ENCODE results near the gene ARID5B.

ARID5B gene

DNA sequence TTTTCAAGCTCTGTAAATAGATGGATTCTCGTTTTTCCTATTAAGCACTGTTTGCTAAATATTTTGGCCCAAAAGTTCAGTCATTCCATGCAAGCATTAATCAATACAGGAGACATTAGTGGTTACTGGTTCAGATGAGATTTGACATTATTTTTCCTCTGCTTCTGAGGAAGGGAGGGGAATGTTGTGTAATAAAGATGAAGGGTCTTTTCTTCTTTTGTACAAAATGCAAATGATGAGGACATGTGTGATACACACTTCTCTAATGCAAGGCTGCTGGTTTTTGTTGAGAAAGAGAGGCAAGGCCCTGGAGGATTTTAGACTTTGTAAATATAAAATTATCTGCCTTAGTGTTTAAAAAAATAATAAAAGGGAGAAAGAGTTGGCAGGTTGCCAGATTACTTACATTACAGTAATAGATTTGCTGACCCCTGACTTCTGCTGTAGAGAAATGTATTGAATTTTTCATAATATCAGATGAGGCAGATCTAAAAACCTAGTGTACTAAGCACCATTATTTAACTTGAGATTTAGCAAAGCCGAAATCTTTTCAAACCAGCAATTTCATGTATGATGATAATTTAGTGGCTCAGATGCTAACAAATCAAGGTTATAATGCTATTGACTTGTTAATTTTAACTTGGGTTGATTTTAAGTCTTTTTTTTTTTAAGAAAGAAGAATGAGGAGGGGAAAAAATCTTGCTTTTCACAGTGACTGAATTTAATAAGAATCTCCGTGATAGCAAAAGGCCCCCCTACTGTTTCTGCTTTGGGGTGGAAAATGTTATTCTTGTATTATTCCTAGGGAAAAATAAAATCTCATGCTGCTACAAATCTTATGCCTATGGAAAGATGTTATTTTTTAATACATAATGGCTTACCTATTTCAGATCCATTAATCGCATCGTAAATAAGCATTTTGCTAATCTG lies 180.1 kb downstream of the ARID5B start:
- no peak for DNase-seq

DNA sequence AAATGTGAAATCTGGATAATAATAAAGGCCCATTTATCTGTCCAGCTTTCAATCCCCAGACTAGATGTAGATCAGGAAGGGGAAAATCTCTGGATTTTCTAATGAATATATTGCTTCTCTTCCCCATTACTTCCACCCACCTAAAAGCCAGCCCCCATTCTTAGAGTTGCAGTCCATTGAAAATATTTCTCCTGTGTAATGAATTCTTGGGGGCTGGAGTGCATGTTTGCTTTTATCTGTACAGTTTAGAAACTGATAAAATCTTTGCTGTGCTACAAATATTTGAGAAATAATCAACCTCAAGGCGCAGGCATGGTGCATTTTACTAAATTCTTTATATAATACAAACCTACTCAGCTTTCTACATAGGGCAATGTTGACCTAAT lies 180.8 kb downstream of the ARID5B start:
- DNase-seq = no peak

DNA sequence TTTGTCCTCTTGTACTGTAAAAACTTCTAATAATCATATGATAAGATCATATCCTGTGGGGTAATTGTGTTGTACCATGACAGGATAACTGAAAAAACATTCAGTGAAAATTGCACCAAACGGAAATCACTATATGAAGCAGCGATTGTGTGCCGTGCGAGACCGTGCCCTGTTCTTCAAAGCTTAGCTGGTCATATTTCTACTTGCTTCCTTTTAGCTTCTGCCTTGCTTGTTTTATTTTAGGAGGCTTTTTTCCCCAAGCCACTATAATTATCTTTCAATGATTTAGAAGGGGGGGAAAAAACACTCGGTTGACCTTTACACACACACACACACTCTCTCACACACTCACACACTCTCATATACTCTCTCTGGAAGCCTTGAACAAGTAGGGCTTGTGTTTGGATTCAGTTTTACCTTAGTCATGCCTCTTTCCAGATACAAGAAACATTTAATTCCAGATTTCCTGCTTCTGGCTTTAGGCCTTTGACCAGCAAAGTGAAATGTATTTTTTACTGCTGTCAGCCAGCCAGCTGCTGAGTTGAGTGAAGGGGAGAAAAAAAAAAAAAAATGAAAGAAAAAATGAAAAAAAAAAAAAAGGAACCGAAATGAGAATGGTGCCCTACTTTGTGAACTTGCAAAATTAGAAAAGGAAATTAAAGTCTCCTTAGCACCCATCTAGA lies 181.4 kb downstream of the ARID5B start:
- no peak for DNase-seq

DNA sequence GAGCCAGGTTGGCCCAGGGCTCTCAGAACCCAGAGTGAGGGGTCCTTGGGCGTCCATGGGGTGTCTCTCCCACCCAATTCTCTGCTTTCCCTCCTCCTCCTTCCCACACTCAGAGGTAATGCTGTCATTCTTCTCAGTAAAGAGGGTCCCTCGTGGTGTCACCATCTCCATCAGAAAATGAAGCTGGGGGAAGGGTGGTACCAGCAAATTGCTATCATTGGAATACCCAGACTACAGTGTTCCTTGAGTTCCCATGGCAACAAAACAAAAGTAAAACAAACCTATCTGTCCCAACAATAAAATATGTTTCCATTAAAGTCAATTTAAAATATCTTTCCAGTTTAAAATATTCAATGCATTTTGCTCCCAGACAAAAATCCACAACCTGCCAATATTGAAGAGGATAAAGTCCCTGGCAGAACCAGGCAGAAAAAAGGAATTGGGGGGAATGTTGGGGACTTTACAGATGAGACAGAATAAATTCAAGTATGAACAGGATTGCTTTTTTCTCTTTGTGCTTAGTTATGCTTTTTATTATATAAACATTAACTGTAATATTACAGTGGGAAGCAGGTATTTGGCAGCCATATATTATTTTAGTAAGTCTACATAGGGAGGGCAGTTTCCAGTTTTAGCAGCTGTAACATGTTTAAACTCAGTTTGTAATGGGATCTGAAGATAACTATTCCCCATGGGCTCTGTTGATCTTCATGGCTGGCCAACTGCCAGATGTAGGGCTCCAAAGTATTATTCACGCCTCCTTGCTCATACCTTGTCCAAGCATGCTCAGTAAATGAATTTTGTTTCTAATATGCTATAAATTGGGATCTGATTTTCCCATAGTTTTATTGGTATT lies 182.1 kb downstream of the ARID5B start:
- peak; percentile 65 for DNase-seq

DNA sequence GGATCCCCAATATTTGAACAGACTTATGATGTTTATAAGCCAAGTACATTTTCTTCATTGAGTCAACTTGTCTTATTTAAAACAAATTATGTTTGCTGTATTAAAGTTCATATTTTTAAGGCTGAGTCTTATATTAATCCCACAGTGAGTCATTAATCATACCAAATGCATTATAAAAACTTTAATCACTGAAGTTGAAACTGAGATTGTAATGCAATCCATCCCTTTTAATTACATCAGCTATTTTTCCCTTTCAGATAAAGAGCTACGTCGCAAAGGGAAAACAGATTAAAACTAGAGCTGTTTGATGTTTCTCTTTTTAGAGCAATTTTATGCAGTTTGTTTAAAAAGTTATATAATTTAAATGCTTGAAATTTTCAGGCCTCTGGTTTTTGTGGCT lies 183.0 kb downstream of the ARID5B start:
- no peak for DNase-seq

DNA sequence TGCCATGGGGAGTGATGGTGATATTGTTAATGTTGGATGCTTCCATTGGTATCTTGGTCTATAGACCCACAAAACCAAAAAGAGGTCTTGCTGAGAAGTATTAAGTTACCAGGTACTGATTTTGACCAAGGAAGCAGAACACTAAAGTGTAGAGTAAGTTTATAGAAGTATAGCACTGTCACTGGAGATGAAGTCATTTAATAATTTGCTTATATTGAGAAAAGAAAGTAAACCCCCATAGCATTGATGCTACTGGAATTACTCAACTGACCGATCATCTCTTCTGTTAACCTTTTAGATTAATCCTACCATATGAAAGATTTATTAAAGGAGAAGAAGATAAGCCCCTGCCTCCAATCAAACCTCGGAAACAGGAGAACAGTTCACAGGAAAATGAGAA lies 183.9 kb downstream of the ARID5B start:
- DNase-seq = no peak

DNA sequence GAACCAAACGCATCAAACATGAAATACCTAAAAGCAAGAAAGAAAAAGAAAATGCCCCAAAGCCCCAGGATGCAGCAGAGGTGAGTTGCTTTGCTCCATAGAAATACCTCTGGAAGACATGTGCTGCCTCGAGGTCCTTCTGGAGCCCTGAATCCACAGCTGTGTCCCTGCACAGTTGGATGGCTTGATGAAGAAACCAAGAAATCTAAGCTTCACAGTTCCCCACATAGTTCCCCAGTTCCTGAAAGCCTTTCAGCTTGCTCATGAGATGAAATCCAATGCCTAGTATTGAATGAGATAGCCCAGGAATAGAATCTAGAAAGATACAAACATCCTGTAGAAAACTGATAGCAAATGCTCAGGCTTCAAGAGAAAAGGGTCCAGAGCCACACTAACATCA lies 184.3 kb downstream of the ARID5B start:
- DNase-seq = no peak

DNA sequence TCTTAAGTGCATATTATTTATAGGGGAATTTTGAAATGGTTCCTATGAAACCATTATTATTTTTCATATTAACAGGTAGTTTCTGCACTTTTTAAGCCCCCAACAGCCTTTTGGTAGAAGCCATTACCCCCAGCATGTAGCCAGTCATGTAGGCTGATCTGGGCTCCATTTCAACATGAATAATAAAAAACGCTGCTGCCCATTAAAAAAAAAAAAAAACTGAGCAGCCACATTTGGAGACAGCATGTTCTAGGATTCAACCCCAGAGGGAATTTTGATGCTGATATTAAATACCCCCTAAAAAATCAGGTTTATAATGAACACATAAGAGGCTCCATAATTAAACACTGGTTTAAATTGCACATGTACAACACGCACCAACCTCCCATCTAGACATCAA lies 185.8 kb downstream of the ARID5B start:
- DNase-seq = no peak

DNA sequence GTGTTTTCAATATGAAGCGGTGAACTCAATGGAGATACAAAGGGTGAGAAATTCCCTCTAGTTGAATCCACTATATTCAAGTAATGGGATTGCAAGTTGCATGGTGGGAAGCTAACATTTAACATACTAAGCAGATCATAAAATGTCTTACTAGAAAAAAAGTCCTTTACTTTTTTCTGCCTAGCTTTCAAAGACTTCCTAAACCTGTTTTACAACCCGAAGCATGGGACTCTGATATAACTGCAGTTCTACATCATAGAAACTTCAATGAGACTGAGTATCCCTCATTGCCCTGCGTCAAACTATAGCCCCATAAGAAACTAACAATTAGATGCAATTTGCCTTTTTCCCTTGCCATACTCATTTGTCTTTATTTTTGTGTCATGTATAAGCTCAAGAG lies 187.3 kb downstream of the ARID5B start:
- DNase-seq = no peak

DNA sequence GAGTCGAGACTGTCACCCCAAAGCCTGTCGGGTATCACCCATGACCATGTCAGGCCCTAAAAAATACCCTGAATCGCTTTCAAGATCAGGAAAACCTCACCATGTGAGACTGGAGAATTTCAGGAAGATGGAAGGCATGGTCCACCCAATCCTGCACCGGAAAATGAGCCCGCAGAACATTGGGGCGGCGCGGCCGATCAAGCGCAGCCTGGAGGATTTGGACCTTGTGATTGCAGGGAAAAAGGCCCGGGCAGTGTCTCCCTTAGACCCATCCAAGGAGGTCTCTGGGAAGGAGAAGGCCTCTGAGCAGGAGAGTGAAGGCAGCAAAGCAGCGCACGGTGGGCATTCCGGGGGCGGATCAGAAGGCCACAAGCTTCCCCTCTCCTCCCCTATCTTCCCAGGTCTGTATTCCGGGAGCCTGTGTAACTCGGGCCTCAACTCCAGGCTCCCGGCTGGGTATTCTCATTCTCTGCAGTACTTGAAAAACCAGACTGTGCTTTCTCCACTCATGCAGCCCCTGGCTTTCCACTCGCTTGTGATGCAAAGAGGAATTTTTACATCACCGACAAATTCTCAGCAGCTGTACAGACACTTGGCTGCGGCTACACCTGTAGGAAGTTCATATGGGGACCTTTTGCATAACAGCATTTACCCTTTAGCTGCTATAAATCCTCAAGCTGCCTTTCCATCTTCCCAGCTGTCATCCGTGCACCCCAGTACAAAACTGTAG lies 191.0 kb downstream of the ARID5B start:
- no peak for DNase-seq

DNA sequence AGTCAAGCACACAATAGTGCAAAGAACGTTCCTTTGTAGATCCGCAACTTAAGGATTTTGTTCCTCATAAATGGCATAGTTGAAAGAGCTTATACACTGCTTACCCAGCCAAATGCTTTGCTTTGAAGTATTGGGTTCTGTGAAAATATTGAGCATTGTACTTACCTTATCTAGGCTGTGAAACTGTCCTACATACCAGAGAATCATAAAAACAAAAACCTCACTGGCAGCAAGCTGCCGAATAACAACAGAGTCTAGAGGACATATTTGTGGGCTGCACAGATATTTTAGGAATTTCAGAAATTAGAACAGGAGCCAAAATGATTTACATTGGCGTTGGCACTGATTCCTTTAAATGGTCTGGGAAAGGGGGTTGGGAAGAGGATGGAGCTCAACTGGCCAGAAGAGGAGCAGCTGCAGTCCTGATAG lies 192.4 kb downstream of the ARID5B start:
- DNase-seq = no peak

DNA sequence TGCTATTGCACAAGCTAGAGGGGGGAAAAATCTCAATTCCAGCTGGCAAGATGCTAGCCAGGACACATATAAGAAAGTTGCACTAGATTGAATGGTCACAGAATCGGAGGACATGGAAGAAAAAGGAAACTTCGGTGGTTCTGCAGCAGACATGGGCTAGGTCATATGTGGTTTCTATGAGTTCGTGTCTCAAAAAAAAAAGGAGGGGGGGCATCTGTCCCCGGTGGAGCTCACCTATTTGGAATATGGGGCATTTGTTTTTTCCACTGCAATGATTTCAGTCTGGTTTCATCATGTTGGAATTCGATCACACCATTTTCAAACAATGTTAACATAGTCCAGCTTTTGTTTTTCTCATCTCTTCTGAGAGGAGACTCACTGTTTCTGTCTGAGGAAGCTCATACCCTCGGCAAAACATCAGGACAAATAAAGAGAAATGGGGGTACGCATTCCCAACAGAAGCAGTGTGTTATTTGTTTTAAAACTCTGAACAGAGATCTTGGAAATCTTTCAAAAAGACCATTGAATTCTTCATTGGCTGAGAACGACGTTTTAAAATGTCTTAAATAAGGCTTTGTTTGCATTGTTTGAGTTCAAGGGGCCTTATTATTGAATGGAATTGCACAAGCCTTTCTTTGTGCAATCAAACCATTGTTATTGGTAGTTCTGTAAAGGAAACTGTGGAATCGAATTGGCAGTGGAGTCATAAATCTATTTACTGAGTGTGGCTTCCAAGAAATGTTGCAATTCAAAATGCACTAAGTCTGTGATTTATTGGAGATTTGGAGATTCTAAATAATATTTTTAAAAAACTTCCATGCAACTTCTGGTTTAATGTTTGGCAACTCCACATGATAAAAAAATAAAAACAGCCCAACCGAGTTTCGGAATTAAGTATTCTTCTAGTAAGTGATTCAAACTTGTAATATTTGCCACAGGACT lies 194.0 kb downstream of the ARID5B start:
- no peak for DNase-seq

DNA sequence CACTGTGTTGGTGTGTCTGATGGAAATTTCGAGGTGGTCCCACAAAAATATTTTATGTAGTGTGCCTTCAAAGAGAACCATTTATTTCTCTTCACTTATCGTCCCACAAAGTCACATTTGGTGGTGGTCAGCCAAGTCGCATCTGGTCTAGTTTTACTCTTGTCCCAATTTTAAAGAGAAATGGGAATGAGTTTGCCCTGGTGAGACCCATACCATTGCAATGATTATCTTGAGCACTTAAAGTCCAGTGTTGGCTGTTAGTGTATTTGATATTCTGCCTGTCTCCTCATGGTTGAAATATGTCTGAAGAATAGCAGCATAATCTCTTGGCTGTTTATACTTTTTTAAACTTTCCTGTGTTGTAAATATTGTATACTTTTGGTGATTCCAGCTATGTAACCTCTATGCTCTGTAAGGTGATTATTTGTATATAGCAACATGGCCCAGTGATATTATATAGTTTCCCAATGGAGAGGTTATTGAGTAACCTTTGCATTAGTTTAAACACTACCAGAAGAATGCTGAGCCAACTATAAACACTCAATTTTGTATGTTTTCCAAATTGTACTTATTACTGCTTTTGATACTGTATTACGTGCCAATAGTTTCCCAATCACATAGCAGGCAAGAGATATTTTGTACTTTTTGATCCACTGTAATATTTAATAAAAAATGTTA lies 194.9 kb downstream of the ARID5B start:
- no peak for DNase-seq

DNA sequence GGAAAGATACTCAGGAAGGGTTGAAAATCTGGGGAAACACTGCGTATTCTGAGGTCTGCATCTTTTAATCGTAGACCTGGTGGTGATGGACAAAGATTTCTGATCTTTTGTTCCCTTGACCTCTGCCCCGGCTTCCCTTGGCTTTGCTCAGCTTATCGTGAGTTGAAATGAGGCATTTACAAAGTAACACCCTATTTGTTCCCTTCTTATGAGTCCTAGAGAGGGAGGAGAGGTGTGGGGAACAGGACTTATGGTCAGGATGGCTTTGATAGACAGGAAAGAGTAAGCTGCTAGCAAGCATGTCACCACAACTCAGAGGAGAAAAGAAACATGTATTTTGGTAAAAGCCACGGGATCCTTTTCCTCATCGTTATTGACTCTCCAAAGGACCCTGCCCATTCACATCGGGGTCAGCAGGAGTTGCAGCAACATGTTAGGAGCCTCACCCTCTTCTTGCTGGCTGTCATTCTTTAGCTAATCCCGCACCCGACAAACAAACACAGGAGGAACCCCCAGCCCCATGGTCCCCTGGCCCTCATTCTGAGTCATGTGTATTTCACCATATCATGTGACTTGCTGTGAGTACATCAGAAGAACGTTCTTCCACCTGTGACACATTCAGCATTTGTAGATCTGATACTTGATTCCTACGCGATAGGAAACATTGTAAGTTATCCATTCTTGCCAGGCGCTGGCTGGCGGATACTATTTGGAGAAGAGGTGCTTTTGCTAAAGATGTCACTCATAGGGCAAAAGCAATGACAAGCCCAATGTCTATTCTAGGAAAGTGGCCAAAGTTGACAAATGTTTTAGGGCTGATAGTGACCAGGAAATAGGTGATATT lies 197.0 kb downstream of the ARID5B start:
- DNase-seq = no peak

DNA sequence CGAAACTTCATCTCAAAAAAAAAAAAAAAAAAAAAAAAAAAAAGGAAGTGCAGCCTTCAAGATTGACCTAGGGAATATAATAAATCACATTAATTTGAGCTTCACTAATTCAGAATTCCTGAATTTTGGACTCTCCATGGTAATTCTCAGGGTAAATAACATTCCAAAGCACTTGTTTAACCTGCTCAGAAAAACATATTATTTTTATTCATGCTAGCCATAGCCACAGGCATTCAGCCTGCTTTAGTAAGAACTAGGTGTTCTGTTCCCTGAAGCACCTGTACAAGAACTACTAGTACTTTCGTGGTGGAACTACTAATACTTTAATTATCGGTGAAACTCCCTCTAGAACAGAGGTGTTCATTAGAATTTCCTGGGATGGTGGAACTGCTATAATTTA lies 197.8 kb downstream of the ARID5B start:
- DNase-seq = no peak

DNA sequence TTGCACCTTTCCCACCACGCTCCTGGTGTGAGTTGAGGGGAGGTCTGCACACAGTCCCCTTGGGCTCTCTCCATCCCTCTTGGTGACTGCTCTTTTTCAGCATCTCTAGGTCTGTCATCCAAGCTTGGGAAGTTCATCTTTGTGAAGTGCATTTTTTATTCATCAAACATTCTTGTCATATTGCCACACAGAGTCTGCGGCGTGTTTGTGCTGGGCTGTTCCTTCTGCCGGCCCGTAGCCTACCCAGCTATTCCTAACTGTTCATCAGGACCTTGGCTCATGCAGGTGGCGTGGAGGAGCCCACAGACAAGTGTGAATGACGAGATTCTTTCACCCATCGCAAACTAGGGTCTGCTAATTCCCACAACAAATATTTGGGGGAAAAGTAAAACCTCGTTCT lies 202.4 kb downstream of the ARID5B start:
- no peak for DNase-seq

DNA sequence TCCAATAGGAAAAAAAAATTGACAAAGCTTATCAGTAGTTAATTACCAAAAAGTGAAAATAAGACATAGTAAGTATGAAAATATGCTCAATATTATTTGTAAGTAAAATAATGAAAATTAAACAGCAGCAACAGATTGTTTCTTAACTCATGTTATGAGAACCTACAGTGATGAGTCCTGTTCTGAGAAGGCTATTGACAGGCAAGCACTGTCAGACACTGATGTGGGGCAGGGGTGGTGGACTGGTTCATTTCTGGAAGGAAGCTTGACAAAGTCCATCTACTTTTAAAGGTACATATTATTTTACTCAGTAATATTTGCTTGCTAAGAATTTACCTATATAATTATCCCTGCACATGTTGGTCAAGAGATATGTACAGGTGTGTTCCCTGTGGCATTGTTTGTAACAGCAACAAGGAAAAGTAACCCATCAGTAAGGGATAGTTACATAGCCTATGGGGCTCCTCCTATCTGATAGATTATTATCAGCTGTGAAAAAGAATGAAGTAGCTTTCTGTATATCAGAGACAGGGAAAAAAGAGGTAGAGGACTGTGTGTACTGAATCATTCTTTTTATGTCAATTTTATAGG lies 205.5 kb downstream of the ARID5B start:
- no peak for DNase-seq

DNA sequence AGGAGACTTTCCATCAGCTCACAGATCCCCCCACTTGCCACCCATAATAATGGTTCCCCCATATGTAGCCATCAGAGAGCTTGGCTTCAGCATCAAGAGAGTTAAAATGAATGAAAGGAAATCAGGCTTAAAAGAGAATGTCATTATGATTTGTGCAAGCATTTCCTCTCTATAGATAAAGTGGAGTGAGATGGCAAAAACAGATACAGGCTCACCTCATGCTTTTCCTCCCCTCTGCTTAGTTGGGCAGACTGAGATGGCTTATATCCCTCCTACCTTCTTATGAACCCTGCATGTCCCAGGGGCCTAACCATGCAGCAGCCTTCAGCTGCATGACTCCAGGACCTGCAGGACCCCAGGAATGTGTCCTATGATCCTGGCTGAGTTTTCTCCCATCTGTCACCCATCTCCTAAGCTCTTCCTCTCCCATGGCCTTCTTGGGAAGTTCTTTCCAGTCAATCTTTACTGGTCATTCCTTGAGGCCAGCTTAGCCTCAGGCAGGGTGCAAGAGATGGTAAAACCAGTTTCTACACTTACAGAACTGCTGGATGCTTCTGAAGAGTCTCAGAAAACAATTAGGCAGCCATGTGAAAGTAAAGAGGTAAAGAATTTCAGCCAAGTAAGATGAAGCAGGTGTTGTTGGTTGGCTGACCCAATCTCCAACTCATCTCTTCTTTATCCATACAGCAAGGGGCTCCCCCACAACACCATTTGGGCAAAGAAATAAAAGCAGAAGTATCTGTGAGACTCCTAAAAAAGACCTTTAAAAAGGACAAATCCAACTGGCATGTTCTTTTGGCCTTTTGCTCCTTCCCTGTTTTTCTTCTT lies 207.5 kb downstream of the ARID5B start:
- no peak for DNase-seq

All from NCI-H748 treated with DMSO at 0.1 percent for 48 hours (cell line).